Stimulated activated CD4-positive, alpha-beta T cell treated with anti-CD3 and anti-CD28 coated beads, Interleukin-2, amount 100 ng/mL, for 4 hours (primary cell): Measurements from ENCODE around the gene HTR3C.

ENCODE experiments used
- DNase-seq: peaks from one replicate; pipeline ENCODE4 v3.0.0-alpha.2; 2020; ENCODE audit warnings: low read depth

HTR3C gene

GRCh38 chr3:184092199-184092598 lies 39.4 kb downstream of the HTR3C start:
- DNase-seq = no peak

DNA sequence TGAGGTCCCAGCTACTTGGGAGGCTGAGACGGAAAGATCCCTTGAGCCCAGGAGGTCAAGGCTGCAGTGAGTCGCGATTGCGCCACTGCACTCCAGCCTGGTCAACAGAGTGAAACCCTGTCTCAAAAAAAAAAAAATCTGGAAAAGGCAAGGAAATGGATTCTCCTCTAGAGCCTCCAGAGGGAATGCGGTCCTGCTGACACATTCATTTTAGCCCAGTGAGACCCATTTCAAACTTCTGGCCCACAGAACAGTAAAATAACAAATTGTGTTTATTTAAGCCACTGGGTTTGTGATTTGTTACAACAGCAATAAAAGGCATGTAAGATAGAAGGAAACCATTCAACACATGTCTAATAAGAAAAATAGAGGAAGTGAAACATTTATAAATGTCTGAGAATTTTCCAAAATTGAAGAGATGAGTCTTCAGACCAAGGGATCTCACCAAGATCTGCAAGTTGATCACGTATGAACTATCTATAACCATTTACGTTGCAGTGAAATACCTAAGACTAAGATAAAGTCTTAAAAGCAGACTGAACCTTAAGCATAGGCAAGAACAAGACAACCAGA lies 44.0 kb downstream of the HTR3C start, which contains the start of gene HTR3E:
TSS of gene HTR3E (plus strand) at position 254 of the 573 bp plus-strand sequence. CDS start 466 bp downstream, outside the sequence.
- DNase-seq = no peak

- DNase-seq = no peak
Measured at GRCh38 chr3:184097556-184097955, 44.7 kb downstream of the HTR3C start.

GRCh38 chr3:184099806-184100686 lies 47.2 kb downstream of the HTR3C start:
- DNase-seq = no peak
